Left ventricle myocardium superior (tissue), 1 donor: ENCODE results near the gene FBXL4. TPM values are rescaled to one million over a fixed set of nuclear protein-coding genes. Genes with fewer than 3 reads are reported as not detected.

ENCODE experiments used
- ATAC-seq: fragments of 200-7000 bp; cut with Tn5 transposase; one replicate; pipeline ENCODE4 v1.9.1; 2020; ENCODE audit warnings: mild to moderate bottlenecking, moderate library complexity
- DNase-seq: peaks from one replicate; pipeline ENCODE4 v3.0.0-alpha.2; 2020
- intact Hi-C: fragments of 100-400 bp; cut with micrococcal nuclease; formaldehyde crosslinking; loops from one replicate; pipeline ENCODE4 v1.11.0; 2022
- long read RNA-seq: library from polyadenylated mRNA; unstranded; transcript quantifications from one replicate; pipeline ENCODE4 v2.0.0, GENCODE V29; 2021
- total RNA-seq: library from RNA; stranded (reverse); fragmentation: NEBNext Ultra II Directional; extraction: Animal tissue kit (Norgen Biotek cat#: 25700); gene quantifications from one replicate; pipeline ENCODE4 v1.2.1, GENCODE V29; 2021
- donor health status: DM: no; HTN: yes; CAD: no; lungs with severe emphysema.

The FBXL4 gene
- 20.6 TPM for total RNA-seq
- long read RNA-seq, full-length matches to known transcripts = 22 of 36 reads
- long read RNA-seq, partial matches to known transcripts = 6 of 36 reads
- long read RNA-seq, other reads (novel, unspliced or antisense) = 8 of 36 reads

GRCh38 chr6:98947411-98948292 lies at the start of gene FBXL4:
Gene FBXL4, minus strand, starts transcription at chr6:98947946. Its CDS starts 20,958 bp downstream, at chr6:98926988.
- intact Hi-C loops = no loop called here
- ATAC-seq = peak; percentile 97
- peak; percentile 90 for DNase-seq

DNA sequence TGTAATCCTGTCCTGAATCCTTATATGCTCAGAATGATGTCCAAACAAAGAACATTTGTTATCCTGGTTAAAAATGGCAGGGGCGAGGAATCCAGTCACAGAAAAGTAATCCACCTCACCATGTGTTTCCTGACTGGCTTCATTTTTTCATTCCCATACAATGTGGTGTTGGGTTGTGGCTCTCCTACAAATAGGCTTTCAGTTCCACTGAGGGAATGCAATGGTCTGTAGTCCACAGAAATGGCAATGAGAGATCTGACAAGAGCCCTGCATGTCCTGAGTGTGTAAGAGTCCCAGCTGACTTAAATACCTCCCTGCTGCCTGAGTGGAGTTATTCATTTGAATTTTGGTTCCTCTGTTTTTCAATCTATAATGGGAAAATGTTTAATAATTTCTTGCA lies 47.4 kb upstream of the FBXL4 start:
- ATAC-seq (no peak), DNase-seq (no peak)
- intact Hi-C loops = no loop called here

DNA sequence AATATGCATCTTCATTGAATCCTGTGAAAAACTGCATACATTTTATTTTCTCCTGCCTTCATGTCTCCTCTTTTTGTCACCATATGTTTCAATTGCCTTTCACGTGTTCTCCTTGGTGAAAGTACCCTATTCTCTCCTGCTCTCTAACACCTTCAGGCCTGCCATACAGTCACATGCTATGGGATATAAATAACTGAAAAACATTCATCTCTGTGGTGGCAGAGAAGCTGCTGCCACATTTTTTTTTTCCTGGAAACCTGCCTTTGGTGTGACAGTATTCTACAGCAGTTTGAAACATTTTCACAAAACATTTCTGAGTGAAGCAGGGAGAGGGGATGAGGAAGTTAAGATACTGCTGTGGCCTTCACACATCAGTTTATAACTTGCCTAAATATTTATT lies 44.8 kb upstream of the FBXL4 start:
- DNase-seq (no peak), ATAC-seq (peak; percentile 95)
- intact Hi-C loops = no loop called here

DNA sequence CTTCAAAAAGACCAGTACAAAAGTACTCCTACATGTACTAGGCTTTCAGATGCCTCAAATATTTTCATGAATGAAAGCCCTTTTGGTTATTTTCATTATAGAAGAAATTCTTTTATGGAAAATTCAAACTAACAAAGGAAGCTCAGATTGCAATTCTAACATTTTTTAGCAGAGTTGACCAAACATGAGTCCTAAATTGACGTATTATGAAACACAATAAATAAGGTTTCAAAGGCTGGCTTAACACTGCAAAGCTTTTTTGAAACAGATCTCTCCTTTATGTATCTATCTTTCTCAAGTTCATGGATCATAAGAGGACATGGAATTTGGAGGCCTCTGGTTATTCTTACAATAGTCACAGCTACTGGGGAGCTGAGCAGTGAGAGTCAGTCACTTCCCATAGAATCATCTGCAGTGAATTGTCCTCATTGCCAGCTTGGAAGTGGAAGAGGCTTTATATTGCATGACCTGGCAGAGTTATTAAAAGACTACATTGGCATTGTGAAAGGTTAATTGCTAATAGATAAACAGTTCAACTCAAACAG lies 38.4 kb upstream of the FBXL4 start:
- intact Hi-C loops = no loop called here
- ATAC-seq (no peak), DNase-seq (no peak)

- DNase-seq (no peak), ATAC-seq (no peak)
- intact Hi-C loops = no loop called here
Measured at GRCh38 chr6:98985391-98985790, 37.6 kb upstream of the FBXL4 start.

- no peak for ATAC-seq
- no peak for DNase-seq
- intact Hi-C loops = no loop called here
Measured at GRCh38 chr6:98984121-98984520, 36.4 kb upstream of the FBXL4 start.

- intact Hi-C loops = no loop called here
- no peak for DNase-seq
- no peak for ATAC-seq
Measured at GRCh38 chr6:98981473-98981872, 33.7 kb upstream of the FBXL4 start.

- intact Hi-C loops = no loop called here
- peak; percentile 42 for ATAC-seq
Measured at GRCh38 chr6:98980819-98981218, 33.1 kb upstream of the FBXL4 start.

DNA sequence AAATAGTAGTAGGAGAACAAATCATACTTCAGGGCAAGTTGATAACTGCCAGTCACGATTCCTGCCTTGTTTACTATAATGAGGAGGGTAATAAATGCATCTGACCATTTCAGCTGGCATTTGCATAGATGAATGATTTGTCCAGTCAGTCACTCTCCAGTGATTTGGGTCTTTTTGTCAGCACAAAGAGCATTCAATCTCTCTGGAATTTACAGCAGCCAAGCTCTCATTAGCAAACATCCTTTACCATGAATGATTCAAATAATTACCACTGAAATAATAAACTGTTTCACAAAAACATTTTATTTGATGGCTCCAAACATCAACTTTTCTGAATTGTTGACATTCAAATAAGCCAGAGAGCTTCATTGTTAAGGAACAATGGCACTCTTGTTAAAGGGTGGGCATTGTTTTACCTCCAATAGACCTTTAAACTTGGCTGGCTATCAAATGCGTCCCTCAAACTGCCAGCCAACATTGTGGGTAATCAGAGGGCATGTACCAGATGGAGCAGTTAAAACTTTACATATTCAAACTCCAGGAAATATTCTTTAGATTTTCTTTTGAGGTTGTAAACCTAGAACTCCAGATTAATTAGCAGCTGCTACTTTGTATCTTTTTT lies 30.0 kb upstream of the FBXL4 start:
- ATAC-seq (no peak), DNase-seq (no peak)
- intact Hi-C loops = no loop called here

More at GRCh38 chr6:98980819-98981218, 33.1 kb upstream of the FBXL4 start:
- no peak for DNase-seq

DNA sequence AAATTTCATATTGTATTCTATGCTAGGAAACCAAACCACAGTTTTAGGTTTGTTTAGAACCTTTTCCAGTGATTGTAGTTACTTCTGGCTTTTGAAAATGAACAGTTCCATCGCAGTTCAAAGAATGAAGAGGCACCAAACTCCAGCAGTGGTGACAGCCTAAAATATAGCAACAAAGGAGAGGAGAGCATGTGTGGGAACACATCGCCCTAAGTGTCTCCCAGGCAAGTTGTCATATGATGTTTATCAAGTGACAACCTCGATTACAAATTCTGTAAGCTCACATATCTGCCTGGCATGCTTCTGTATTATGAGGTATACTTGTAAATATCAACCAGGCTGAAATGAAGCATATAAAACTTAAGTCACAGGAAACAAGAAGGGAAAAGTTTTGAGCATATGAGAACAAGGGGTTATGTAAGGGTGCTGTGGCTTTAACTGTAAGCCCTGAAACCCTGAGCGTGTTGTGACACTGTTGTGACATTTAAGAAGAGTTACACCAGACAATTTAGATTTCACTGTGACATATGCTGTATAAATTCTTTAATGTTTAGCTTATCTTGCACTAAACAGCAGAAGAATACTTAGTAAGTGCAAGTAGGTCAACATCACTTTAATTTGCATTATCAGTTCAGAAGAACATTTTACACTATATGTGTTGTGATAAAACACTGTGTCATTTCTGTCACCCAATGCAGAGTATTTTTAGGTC lies 29.1 kb upstream of the FBXL4 start:
- DNase-seq (no peak), ATAC-seq (peak; percentile 68)
- intact Hi-C loops = no loop called here

- DNase-seq (no peak), ATAC-seq (no peak)
- intact Hi-C loops = no loop called here
Measured at GRCh38 chr6:98975421-98975820, 27.7 kb upstream of the FBXL4 start.

DNA sequence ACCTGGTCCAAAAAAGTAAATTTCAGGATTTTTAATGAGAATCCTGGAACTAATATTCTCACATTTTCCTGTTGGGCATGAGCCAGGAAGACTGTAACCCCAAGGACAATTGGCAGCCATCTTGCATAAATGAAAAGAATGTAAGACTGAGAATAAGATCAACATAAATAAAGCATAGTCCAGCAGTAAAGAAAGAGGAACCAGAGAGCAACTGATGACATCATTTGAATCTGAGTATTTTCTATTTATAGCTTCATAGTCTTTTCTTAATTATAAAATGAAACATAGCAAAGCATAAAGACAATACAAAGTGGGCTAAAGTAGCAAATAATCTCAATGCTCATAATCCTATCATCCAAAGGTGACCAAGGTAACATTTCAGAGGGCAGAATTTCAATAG lies 26.6 kb upstream of the FBXL4 start:
- intact Hi-C loops = no loop called here
- DNase-seq (no peak), ATAC-seq (no peak)

DNA sequence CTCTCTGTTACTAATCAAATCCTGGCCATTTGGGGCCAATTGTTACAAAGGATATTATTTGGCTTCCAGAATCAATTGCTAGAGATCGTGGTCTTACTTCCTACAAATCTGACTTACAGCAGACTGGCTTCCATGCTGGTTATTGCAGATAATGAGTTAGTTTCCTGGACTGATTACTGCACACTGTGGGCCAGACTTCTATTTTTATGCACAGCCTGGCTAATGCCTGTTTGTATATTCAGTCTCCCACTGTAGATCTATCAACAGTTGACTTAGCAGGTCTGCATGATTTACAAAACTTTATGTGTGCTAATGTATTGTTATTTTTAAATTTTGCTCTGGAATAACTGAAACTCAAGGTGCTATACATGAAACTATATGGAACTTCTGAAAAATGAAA lies 25.8 kb upstream of the FBXL4 start:
- ATAC-seq = peak; percentile 71
- intact Hi-C loops = no loop called here
- DNase-seq = no peak

GRCh38 chr6:98971303-98971702 lies 23.6 kb upstream of the FBXL4 start:
- intact Hi-C loops = no loop called here
- ATAC-seq (no peak), DNase-seq (no peak)

DNA sequence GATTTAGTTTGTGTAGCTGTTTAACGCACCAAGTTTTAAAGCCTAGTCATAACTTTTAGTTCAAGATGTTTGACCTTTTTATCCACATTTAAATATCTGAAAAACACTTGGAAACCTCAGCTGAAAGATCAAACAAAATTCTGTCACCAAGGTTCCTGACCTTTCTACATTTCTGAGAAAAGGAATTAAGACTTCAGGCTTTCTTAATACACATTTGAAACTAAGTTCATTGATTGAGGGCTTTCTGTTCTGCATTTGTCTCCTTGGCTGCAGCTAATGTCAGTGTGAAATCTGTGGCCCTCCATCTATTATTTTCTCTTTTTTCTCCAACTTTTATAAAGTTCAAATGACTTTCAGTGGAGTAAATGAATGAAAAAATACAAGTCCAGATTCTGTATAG lies 22.7 kb upstream of the FBXL4 start:
- ATAC-seq (no peak), DNase-seq (no peak)
- intact Hi-C loops = no loop called here

GRCh38 chr6:98967616-98968015 lies 19.9 kb upstream of the FBXL4 start:
- intact Hi-C loops = no loop called here
- ATAC-seq (no peak), DNase-seq (no peak)

DNA sequence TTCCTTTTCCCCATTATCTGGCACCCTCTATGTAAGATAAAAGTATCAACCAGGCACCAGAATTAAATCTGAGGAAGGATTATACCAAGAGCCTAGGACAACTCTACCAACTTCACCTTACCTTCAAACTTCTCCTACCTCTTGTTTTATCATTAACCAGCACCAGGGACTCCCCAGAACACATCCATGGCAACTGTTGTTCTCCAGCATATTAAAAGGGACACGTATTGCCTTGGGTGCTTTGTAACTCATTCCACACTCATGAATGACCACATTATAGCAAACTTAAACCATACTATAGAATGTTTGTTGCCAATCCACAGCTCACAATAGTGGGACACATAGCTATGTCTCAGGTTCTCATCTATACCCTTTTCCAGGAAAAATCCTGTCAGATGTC lies 11.9 kb upstream of the FBXL4 start:
- DNase-seq = no peak
- no peak for ATAC-seq
- intact Hi-C loops = no loop called here

DNA sequence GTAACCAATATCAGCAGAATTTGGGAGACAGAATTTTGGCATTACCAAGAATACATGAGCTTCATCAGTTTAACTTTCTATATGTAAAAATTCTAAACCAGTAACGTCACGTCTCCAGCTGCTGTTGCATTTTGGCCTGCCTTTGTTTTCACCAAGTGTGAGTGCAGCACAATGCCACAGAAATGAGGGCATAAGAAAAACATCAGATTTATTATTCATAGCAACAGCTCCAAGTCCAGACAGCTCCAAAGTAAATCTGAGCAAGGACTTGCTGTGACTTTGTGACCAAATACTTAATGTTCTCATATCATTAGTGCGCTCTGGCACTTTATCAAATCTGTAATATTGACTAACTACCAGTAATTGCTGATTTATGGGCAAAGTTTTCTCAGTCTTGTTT lies 11.0 kb upstream of the FBXL4 start:
- intact Hi-C loops = no loop called here
- DNase-seq (no peak), ATAC-seq (no peak)

DNA sequence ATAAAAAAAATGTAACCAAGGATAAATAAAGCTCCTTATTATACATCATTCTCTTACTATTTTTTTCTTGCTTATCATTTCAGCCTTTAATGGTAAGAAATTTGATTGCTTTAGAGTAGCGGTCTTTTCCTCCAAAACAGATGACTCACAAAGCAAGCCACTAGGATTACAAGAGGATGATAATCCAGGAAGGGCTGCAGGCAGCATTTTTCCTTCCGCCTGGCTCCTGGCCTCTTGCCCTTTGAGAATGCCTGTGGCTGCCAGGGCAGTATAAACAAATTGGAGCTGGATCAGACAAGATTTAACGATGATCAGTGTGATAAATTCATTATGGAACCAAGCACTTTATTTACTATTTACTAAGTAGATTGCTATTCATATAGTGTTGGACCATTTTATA lies 9.7 kb upstream of the FBXL4 start:
- DNase-seq = no peak
- intact Hi-C loops = no loop called here
- no peak for ATAC-seq

DNA sequence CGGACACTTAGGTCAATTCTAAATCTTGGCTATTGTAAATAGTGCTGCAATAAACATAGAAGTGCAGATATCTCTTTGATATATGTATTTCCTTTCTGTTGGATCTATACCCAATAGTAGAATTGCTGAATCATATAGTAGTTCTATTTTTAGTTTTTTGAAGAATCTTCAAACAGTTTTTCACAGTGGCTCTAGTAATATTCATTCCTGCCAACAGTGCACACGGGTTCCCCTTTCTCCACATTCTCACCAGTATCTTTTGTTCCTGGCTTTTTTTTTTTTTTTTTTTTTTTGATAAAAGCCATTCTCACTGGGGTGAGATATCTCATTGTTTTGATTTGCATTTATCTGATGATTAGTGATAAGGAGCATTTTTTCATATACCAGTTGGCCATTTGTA lies 1.8 kb upstream of the FBXL4 start:
- ATAC-seq (no peak), DNase-seq (no peak)
- intact Hi-C loops = no loop called here
